ENCODE measurements around the gene EMILIN1. TPM values are rescaled to one million over a fixed set of nuclear protein-coding genes. Genes with fewer than 3 reads are reported as not detected.
A peak's percentile ranks its signal among the peaks of the same experiment; 100 is the strongest.

The EMILIN1 gene
- total and polyA plus RNA-seq, 2 of the 4 experiments (the other 2 are of a cell fraction): 26.5 to 95.6 TPM

DNA sequence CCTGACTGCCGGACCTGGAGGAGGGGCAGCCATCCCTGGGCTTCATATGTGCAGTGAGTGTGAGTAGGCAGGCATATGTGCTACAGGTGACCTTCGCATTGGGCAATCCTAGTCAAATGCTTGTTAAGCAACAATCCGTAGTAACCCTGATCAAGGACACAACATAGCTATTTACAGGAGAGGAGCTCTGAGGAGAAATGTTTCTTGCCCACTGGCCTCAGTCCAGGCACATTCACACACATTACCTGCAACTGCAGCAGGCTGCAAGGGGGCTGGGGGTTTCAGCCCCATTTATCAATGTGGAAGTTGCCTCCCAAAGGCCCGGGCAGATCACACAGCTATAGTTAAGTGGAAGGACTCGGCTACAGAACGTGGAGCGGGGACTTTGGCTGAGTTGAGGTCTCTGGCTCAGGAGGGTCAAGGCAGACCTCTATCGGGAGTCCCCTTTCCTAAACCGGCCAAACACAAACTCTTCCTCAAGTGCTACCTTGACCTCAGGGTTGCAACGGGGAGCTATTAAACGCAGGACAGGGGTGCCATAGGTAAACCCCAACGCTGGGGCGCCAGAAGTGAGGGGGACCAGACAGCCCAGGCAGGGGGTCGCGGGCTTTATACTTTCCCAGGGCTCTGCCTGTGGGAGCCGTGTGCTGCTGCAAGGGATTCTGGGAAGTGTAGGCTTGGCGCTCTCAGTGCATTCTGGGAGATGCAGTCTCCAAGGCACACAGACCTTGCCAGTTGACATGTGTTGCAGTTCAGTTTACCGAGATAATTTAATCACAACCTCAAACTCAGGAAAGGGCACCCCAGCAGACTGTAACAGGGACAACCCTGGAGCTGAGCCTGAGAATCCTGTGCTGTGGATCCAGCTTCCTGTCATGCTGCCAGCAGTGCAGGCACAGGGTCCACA, 17.6 kb downstream of the EMILIN1 start:
- DNase-seq (peak; percentile 57), ATAC-seq (ENCODE audit: low read depth) (peak; percentile 88)
- Histone ChIP-seq H3K27me3 (ENCODE audit: control insufficient read depth, insufficient read depth, low read length) (peaks cover 2% of the 10 kb centered on the region; the same call in 1 of the 2 replicates), H3K23ac (ENCODE audit: low read depth, low read length) (no peak overlapping the region), H3K9me3 (ENCODE audit: control insufficient read depth, insufficient read depth, low read length) (no peaks in the 10 kb centered on the region), H3K9ac (ENCODE audit: low read depth, low read length) (no peak overlapping the region; the same call in 1 of the 2 replicates), H2AK9ac (replicated peaks; ENCODE audit: low read depth, low read length, poor library complexity) (peak overlapping the region; percentile 63), H4K20me1 (ENCODE audit: insufficient read depth, low read length) (no peaks in the 10 kb centered on the region; the same call in 1 of the 2 replicates), H3K9me1 (ENCODE audit: insufficient read depth, low read length) (peaks cover 7% of the 10 kb centered on the region; the same call in 1 of the 2 replicates), H2AK5ac (ENCODE audit: low read depth, low read length) (peak overlapping the region; percentile 20; the same call in 1 of the 2 replicates), H2BK20ac (ENCODE audit: low read depth, low read length) (no peak overlapping the region), H3K4me2 (ENCODE audit: low read depth, low read length) (peak overlapping the region; percentile 84), H2BK120ac (ENCODE audit: low read depth, low read length) (no peak overlapping the region), H2AFZ (replicated peaks; ENCODE audit: low read length, poor library complexity) (peak overlapping the region; percentile 98), H3K4me3 (ENCODE audit: insufficient read depth, low read depth, low read length) (no peak overlapping the region), H4K91ac (ENCODE audit: insufficient read depth, low read depth, low read length) (no peak overlapping the region), H3K4ac (ENCODE audit: low read depth, low read length) (no peak overlapping the region), H3K27ac (ENCODE audit: insufficient read depth, low read length) (no peak overlapping the region), H4K8ac (ENCODE audit: low read depth in 2 of 2, low read length in 2 of 2) (peak overlapping the region; percentile 76 to 94), H3K14ac (replicated peaks; ENCODE audit: low read depth, low read length) (no peak overlapping the region), H2BK15ac (ENCODE audit: low read depth, low read length) (no peak overlapping the region), H2BK5ac (ENCODE audit: low read depth, low read length, poor library complexity, severe bottlenecking) (no peak overlapping the region), H3K36me3 (ENCODE audit: control insufficient read depth, insufficient read depth, low read length) (no peaks in the 10 kb centered on the region), H3K56ac (ENCODE audit: extremely low read depth, insufficient read depth, low read length) (no peak overlapping the region), H4K5ac (ENCODE audit: low read depth, low read length) (peak overlapping the region; percentile 92), H3K79me1 (ENCODE audit: low read depth in 1 of 2, low read length in 2 of 2) (no peaks in the 10 kb centered on the region), H3K4me1 (ENCODE audit: control insufficient read depth, insufficient read depth, low read length) (0 out of 2 replicates have a peak, but pooled peaks cover 3% of the 10 kb centered on the region), H3K18ac (ENCODE audit: low read depth, low read length) (no peak overlapping the region)
- in situ Hi-C loops (cut with MboI; ENCODE audit: low sequenced_read_pairs) (loop anchor here (5.0 kb wide), 1 partner anchor 186 kb away; the partner anchor contains the start of gene TRIM54), dilution Hi-C loops (cut with HindIII; ENCODE audit: low sequenced_read_pairs, unreplicated experiment) (no loop called here), intact Hi-C loops (cut with micrococcal nuclease) (no loop called here)
- TF ChIP-seq MAZ (IDR thresholded peaks at IDR 0.05; ENCODE audit: borderline replicate concordance, low read depth, low read length) (no peak), POLR2A (IDR thresholded peaks at IDR 0.05; ENCODE audit: low read depth, low read length) (no peak), RAD21 (IDR thresholded peaks at IDR 0.05; ENCODE audit: low read length) (no peak), CEBPB (IDR thresholded peaks at IDR 0.05; ENCODE audit: low read depth, low read length) (0 out of 2 replicates have a peak, but pooled peaks have one; percentile 30), MAFK (IDR thresholded peaks at IDR 0.05; ENCODE audit: low read depth, low read length) (no peak)
- TF ChIP-seq, protein P1, sequence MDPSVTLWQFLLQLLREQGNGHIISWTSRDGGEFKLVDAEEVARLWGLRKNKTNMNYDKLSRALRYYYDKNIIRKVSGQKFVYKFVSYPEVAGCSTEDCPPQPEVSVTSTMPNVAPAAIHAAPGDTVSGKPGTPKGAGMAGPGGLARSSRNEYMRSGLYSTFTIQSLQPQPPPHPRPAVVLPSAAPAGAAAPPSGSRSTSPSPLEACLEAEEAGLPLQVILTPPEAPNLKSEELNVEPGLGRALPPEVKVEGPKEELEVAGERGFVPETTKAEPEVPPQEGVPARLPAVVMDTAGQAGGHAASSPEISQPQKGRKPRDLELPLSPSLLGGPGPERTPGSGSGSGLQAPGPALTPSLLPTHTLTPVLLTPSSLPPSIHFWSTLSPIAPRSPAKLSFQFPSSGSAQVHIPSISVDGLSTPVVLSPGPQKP (IDR thresholded peaks at IDR 0.05; ENCODE audit: borderline replicate concordance, low read depth, low read length): no peak
- TF ChIP-seq, protein P2, sequence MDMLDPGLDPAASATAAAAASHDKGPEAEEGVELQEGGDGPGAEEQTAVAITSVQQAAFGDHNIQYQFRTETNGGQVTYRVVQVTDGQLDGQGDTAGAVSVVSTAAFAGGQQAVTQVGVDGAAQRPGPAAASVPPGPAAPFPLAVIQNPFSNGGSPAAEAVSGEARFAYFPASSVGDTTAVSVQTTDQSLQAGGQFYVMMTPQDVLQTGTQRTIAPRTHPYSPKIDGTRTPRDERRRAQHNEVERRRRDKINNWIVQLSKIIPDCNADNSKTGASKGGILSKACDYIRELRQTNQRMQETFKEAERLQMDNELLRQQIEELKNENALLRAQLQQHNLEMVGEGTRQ (IDR thresholded peaks at IDR 0.05; ENCODE audit: low read depth, low read length): no peak
- ChIA-PET POLR2A (ENCODE audit: unreplicated experiment) (interaction anchor here (0.6 kb wide), 1 partner anchor 197 kb away, joined by 13 read pairs; no protein-coding TSS in a partner anchor), CTCF (no interaction called here)
- no CpG with 5 or more reads among the region's 18 CpGs for WGBS, 2 experiments (ENCODE audit: extremely low coverage in 2 of 2, insufficient read length in 1 of 2)
- BruUV-seq (replicated peaks): no TSS peak

All from IMR-90 (cell line).